Kidney (tissue), 14 donors: ENCODE data around the gene FMO3. TPM values are rescaled to one million over a fixed set of nuclear protein-coding genes. Genes with fewer than 3 reads are reported as not detected.
A peak's percentile ranks its signal among the peaks of the same experiment; 100 is the strongest.

Source experiments
- DNase-seq, 5 donors: peaks; one replicate each; pipeline ENCODE4 v3.0.0-alpha.2; 2013 to 2020
- FAIRE-seq: peaks from 2 replicates; lab custom pipeline; 2012; peaks lifted over from hg19 to GRCh38; lab: Jason Lieb, UNC
- H3K27ac ChIP-seq, 2 donors: one replicate each; pipeline ENCODE4 v1.7.0; 2013; ENCODE audit warnings: low read depth in 2 of 2, low read length in 2 of 2, inconsistent platforms in 1 of 2
- H3K27me3 ChIP-seq: one replicate; pipeline ENCODE4 v1.7.1; 2013; ENCODE audit warnings: low read length, inconsistent platforms; ENCODE audit not compliant: control insufficient read depth, insufficient read depth
- H3K36me3 ChIP-seq, 3 donors: one replicate each; pipeline versions ENCODE4 v1.7.0 to v1.7.1; 2013; ENCODE audit warnings: low read length in 3 of 3, control low read depth in 1 of 3, inconsistent platforms in 1 of 3; ENCODE audit not compliant: insufficient read depth in 3 of 3, control insufficient read depth in 2 of 3
- H3K4me1 ChIP-seq, 3 donors: one replicate each; pipeline versions ENCODE4 v1.7.0 to v1.7.1; 2013; ENCODE audit warnings: low read length in 3 of 3, inconsistent platforms in 1 of 3, low read depth in 1 of 3; ENCODE audit not compliant: control insufficient read depth in 2 of 3, insufficient read depth in 2 of 3
- H3K4me3 ChIP-seq, 3 donors: one replicate each; pipeline versions ENCODE4 v1.7.0 to v1.8.1; 2013; ENCODE audit warnings: low read length in 3 of 3, control low read depth in 1 of 3, inconsistent platforms in 1 of 3
- H3K9ac ChIP-seq, 3 donors: one replicate each; pipeline versions ENCODE4 v1.7.0 to v1.7.1; 2013; ENCODE audit warnings: low read length in 3 of 3, control low read depth in 1 of 3, inconsistent platforms in 1 of 3
- H3K9me3 ChIP-seq, 3 donors: one replicate each; pipeline versions ENCODE4 v1.7.0 to v1.7.1; 2013; ENCODE audit warnings: low read length in 3 of 3, control low read depth in 1 of 3, inconsistent platforms in 1 of 3; ENCODE audit not compliant: control insufficient read depth in 2 of 3, insufficient read depth in 1 of 3
- intact Hi-C: fragments of 100-400 bp; cut with DNase I; formaldehyde crosslinking; loops from one replicate; pipeline ENCODE4 v1.11.1; 2022
- polyA plus RNA-seq: library from polyadenylated mRNA; stranded (reverse); fragments of 350-450 nt; fragmentation: Illumina TruSeq; extraction: RNeasy Lipid Tissue Mini Kit (QIAGEN cat#74804); gene quantifications from one replicate; pipeline ENCODE4 v1.2.3, GENCODE V29; 2014; ENCODE audit warnings: low read depth, low replicate concordance; ENCODE audit not compliant: insufficient read depth
- total RNA-seq: library from RNA; stranded (reverse); fragmentation: NEBNext Ultra II Directional; extraction: Animal tissue kit (Norgen Biotek cat#: 25700); gene quantifications from one replicate; pipeline ENCODE4 v1.2.1, GENCODE V29; 2021
- TF ChIP-seq, protein P1 (sequence below): IDR thresholded peaks from 3 replicates; pipeline ENCODE4 v1.5.1; 2012; ENCODE audit warnings: mild to moderate bottlenecking, moderate library complexity, borderline replicate concordance; ENCODE audit not compliant: insufficient read depth; ENCODE audit errors: extremely low read depth
- donor health status: control.
- donor health status: control.
- donor health status: control.
- donor health status: control.
- donor health status: control.
- donor health status: DM: yes; HTN: yes; CAD: no.
- donor health status: Normal renal cell carcinoma (clear cell type).

Gene FMO3
- total and polyA plus RNA-seq, 2 donors from 2014 or later, result 7.7 to 19.3 TPM

DNA sequence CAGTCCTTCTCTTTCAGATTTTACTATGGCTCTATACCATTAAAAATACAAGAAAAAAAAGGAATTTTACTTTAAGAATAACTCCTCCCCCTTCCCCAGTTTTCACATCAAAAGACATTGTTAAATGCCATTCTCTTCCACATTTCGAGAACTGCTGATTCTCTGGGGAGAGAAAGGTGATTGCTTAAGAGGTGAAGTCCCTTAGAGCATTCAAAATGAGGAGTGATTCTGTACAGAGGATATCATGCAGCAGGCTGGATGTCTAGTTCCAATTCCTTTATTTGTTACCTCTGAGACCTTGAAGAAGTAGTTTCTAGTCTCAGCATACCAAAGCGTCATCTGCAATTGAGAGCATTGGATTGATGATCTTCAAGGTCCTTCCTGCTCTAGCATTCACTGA lies 46.9 kb downstream of the FMO3 start:
- no peak overlapping the region for H3K4me3 ChIP-seq
- intact Hi-C loops, result no loop called here
- TF ChIP-seq, protein P1, sequence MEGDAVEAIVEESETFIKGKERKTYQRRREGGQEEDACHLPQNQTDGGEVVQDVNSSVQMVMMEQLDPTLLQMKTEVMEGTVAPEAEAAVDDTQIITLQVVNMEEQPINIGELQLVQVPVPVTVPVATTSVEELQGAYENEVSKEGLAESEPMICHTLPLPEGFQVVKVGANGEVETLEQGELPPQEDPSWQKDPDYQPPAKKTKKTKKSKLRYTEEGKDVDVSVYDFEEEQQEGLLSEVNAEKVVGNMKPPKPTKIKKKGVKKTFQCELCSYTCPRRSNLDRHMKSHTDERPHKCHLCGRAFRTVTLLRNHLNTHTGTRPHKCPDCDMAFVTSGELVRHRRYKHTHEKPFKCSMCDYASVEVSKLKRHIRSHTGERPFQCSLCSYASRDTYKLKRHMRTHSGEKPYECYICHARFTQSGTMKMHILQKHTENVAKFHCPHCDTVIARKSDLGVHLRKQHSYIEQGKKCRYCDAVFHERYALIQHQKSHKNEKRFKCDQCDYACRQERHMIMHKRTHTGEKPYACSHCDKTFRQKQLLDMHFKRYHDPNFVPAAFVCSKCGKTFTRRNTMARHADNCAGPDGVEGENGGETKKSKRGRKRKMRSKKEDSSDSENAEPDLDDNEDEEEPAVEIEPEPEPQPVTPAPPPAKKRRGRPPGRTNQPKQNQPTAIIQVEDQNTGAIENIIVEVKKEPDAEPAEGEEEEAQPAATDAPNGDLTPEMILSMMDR, result no peak
- no peaks in the 10 kb centered on the region for H3K27me3 ChIP-seq
- no peaks in the 10 kb centered on the region for H3K36me3 ChIP-seq
- no peaks in the 10 kb centered on the region for H3K9me3 ChIP-seq
- no peak overlapping the region for H3K27ac ChIP-seq
- H3K4me1 ChIP-seq, result peaks cover 2 to 12% (median 5%) of the 10 kb centered on the region in 3 donors
- no peak for DNase-seq
- no peak for FAIRE-seq
- no peak overlapping the region for H3K9ac ChIP-seq

DNA sequence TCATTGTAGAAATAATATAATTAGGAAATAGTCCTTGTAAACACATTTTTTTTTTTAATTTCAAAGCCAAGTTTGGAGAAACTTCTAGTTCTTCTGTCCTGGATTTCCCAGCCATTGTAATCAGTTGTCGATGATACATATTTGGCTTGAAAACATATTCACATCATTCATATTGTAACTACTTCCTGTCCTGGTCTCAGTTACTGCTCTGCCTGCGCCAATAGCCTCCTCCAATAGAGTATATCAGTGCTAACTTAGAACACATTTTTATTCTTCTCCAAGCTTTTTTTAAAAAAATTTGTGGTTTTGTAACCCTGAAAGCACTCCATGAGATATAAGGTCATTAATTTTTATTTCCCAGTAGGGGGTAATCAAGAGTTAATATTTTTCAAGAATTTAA lies 48.3 kb downstream of the FMO3 start:
- H3K9ac ChIP-seq, result no peak overlapping the region
- peaks cover 2 to 20% (median 8%) of the 10 kb centered on the region in 3 donors for H3K4me1 ChIP-seq
- no peak overlapping the region for H3K4me3 ChIP-seq
- FAIRE-seq (no peak), DNase-seq (no peak)
- H3K27ac ChIP-seq, result no peak overlapping the region
- H3K36me3 ChIP-seq, result no peaks in the 10 kb centered on the region
- TF ChIP-seq, protein P1, result no peak
- intact Hi-C loops, result no loop called here
- H3K9me3 ChIP-seq, result no peaks in the 10 kb centered on the region
- H3K27me3 ChIP-seq, result no peaks in the 10 kb centered on the region

DNA sequence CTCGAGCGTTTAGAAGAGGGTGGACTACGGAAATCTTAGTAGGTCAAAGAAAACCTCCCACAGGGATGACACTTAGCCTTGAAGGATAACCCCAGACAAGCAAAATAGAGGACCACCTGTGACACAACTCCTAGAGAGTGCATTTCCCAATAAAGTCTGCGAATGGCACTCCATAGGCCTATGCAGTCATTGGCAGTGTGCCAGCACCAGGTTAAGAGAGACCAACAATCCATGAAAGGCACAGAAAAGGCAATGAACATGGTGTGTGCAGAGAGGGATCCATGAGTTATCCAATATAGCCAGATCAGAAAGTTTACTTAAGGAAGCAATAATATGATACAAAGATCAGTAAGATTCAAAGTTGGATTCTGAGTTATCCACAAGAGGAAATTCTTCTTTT lies 49.2 kb downstream of the FMO3 start:
- no peak overlapping the region for H3K27ac ChIP-seq
- FAIRE-seq (no peak), DNase-seq (no peak)
- intact Hi-C loops, result no loop called here
- H3K36me3 ChIP-seq, result no peaks in the 10 kb centered on the region
- H3K9me3 ChIP-seq, result no peaks in the 10 kb centered on the region
- peaks cover 2 to 20% (median 8%) of the 10 kb centered on the region in 3 donors for H3K4me1 ChIP-seq
- TF ChIP-seq, protein P1, result no peak
- no peak overlapping the region for H3K4me3 ChIP-seq
- no peak overlapping the region for H3K9ac ChIP-seq
- no peaks in the 10 kb centered on the region for H3K27me3 ChIP-seq

DNA sequence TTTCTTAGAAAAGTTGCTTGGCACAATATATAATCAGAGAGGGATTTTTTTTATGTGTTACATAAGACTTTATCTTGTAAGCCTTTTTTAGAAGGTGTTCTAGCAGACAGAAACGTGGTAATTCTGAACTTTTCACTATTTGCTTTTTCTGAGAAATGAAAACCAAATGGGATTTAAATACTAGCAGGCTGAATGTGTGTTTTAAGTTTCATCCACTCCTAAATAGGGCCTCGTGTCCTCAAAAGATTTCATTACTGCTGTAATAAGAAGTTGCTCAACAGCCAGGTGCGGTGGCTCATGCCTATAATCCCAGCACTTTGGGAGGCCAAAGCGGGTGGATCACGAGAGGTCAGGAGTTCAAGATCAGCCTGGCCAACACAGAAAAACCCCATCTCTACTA lies 49.7 kb downstream of the FMO3 start:
- H3K27ac ChIP-seq, result peak overlapping the region in 1 of 2 donors; percentile 35
- intact Hi-C loops, result no loop called here
- no peak overlapping the region for H3K4me3 ChIP-seq
- no peak for DNase-seq
- H3K36me3 ChIP-seq, result no peaks in the 10 kb centered on the region
- H3K9me3 ChIP-seq, result no peaks in the 10 kb centered on the region
- peaks cover 2 to 20% (median 8%) of the 10 kb centered on the region in 3 donors for H3K4me1 ChIP-seq
- no peak overlapping the region for H3K9ac ChIP-seq
- no peaks in the 10 kb centered on the region for H3K27me3 ChIP-seq
- TF ChIP-seq, protein P1, result no peak
- no peak for FAIRE-seq
